Naive thymus-derived CD8-positive, alpha-beta T cell (primary cell): ENCODE measurements around the gene PCDH15. TPM values are rescaled to one million over a fixed set of nuclear protein-coding genes. Genes with fewer than 3 reads are reported as not detected.
A peak's percentile ranks its signal among the peaks of the same experiment; 100 is the strongest.

ENCODE experiments used
- ATAC-seq, 2 donors: fragments of 150-1000 bp; cut with Tn5 transposase in 1 of 2; sonication (Bioruptor Pico), chemical (Tn5 transposase) in 1 of 2; 1 replicate in 1 of 2; 2 replicates in 1 of 2; pipeline ENCODE4 v1.10.0; 2021; ENCODE audit warnings: mild to moderate bottlenecking in 2 of 2, moderate library complexity in 2 of 2
- POLR2A ChIA-PET: fragments of 350-600 bp; sonication (Branson Sonifier 250); formaldehyde crosslinking; loops from one replicate; lab custom pipeline; 2021; ENCODE audit warnings: antibody characterized with exemption; lab: Charles Lee
- DNase-seq, 10 donors: peaks; one replicate each; pipeline versions ENCODE4 v3.0.0 to v3.0.0-alpha.2; 2020 to 2022
- H3K27ac Mint-ChIP-seq, 10 donors: one replicate each; pipeline ENCODE4 v1.8.0; 2020 to 2022; ENCODE audit warnings: mild to moderate bottlenecking in 10 of 10, mixed read lengths in 10 of 10, moderate library complexity in 4 of 10, inconsistent platforms in 1 of 10
- H3K27me3 Mint-ChIP-seq, 5 donors: one replicate each; pipeline ENCODE4 v1.8.0; 2021 to 2022; ENCODE audit warnings: mixed read lengths in 5 of 5
- H3K36me3 Mint-ChIP-seq, 3 donors: one replicate each; pipeline ENCODE4 v1.8.0; 2020 to 2022; ENCODE audit warnings: mixed read lengths in 3 of 3, mild to moderate bottlenecking in 2 of 3, inconsistent platforms in 1 of 3
- H3K4me1 Mint-ChIP-seq, 4 donors: one replicate each; pipeline ENCODE4 v1.8.0; 2021 to 2022; ENCODE audit warnings: mixed read lengths in 4 of 4
- H3K4me3 Mint-ChIP-seq, 10 donors: one replicate each; pipeline ENCODE4 v1.8.0; 2020 to 2022; ENCODE audit warnings: mild to moderate bottlenecking in 10 of 10, mixed read lengths in 10 of 10, moderate library complexity in 6 of 10, inconsistent platforms in 1 of 10
- H3K9me3 Mint-ChIP-seq, 9 donors: one replicate each; pipeline ENCODE4 v1.8.0; 2020 to 2022; ENCODE audit warnings: mixed read lengths in 9 of 9, mild to moderate bottlenecking in 3 of 9, inconsistent platforms in 1 of 9, moderate library complexity in 1 of 9
- polyA plus RNA-seq, 3 donors: library from polyadenylated mRNA; unstranded; fragments of 300-500 nt; fragmentation: Illumina TruSeq; gene quantifications; one replicate each; pipeline ENCODE4 v1.2.3, GENCODE V29; 2021
- total RNA-seq, 8 experiments: library from RNA in 2 of 8; stranded (reverse) in 2 of 8; gene quantifications; one replicate each; pipeline ENCODE4 v1.2.3 and lab custom pipeline; 2021 to 2026

PCDH15 gene
- total and polyA plus RNA-seq, 5 experiments from 2014 or later, result not detected

- no peaks in the 10 kb centered on the region for H3K4me1 Mint-ChIP-seq
- ATAC-seq (no peak), DNase-seq (no peak)
- no peaks in the 10 kb centered on the region for H3K36me3 Mint-ChIP-seq
- no peak overlapping the region for H3K4me3 Mint-ChIP-seq
- H3K27me3 Mint-ChIP-seq, result no peaks in the 10 kb centered on the region
- H3K27ac Mint-ChIP-seq, result no peak overlapping the region
- POLR2A ChIA-PET, result no interaction called here
- peaks cover 0 to 33% (median 20%) of the 10 kb centered on the region in 9 donors for H3K9me3 Mint-ChIP-seq
Observed at GRCh38 chr10:54501929-54502328, 299.1 kb downstream of the PCDH15 start.

- ATAC-seq (no peak), DNase-seq (no peak)
- POLR2A ChIA-PET, result no interaction called here
- H3K4me3 Mint-ChIP-seq, result no peak overlapping the region
- peaks cover under 1 to 58% (median 23%) of the 10 kb centered on the region in 9 donors for H3K9me3 Mint-ChIP-seq
- H3K27ac Mint-ChIP-seq, result no peak overlapping the region
- H3K27me3 Mint-ChIP-seq, result no peaks in the 10 kb centered on the region
- H3K36me3 Mint-ChIP-seq, result no peaks in the 10 kb centered on the region
- no peaks in the 10 kb centered on the region for H3K4me1 Mint-ChIP-seq
Observed at GRCh38 chr10:54496852-54497251, 304.2 kb downstream of the PCDH15 start.

DNA sequence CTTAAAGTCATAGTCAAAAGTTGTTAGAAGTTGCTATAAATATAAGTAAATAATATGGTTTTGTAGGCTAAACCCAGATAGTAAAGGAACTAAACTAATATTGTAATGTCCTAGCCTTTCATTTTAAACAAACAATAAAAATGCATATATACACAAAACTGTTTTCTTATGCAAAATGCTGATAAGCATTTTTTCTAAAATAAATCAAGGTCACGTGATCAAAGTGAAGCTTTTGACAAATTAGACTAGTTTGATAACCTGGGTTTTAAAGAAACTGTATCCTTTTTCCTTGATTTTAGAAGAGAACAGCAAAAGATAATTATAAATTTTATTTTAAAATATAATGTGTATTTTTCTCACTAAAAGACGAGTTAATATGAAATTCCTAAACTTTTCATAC is 313.3 kb downstream of the PCDH15 start:
- H3K4me1 Mint-ChIP-seq, result no peaks in the 10 kb centered on the region

GRCh38 chr10:54485971-54486370 is 315.1 kb downstream of the PCDH15 start:
- DNase-seq, result no peak

More for the DNA sequence above, 313.3 kb downstream of the PCDH15 start:
- Mint-ChIP-seq H3K27ac (no peak overlapping the region), H3K4me3 (no peak overlapping the region), H3K36me3 (no peaks in the 10 kb centered on the region), H3K27me3 (no peaks in the 10 kb centered on the region), H3K9me3 (peaks cover under 1 to 23% (median 5%) of the 10 kb centered on the region in 9 donors)
- POLR2A ChIA-PET, result no interaction called here
- DNase-seq (no peak), ATAC-seq (no peak)

GRCh38 chr10:54484186-54484585 is 316.8 kb downstream of the PCDH15 start:
- Mint-ChIP-seq H3K4me1 (no peaks in the 10 kb centered on the region), H3K27ac (no peak overlapping the region), H3K27me3 (no peaks in the 10 kb centered on the region), H3K4me3 (no peak overlapping the region), H3K36me3 (no peaks in the 10 kb centered on the region), H3K9me3 (peaks cover 2 to 22% (median 5%) of the 10 kb centered on the region in 9 donors)
- POLR2A ChIA-PET, result no interaction called here
- DNase-seq (no peak), ATAC-seq (no peak)

More at GRCh38 chr10:54485971-54486370, 315.1 kb downstream of the PCDH15 start:
- Mint-ChIP-seq H3K9me3 (peaks cover 1 to 22% (median 5%) of the 10 kb centered on the region in 9 donors), H3K36me3 (no peaks in the 10 kb centered on the region), H3K4me1 (no peaks in the 10 kb centered on the region), H3K4me3 (no peak overlapping the region), H3K27me3 (no peaks in the 10 kb centered on the region), H3K27ac (no peak overlapping the region)
- ATAC-seq, result no peak
- POLR2A ChIA-PET, result no interaction called here

- no peak for DNase-seq
- Mint-ChIP-seq H3K36me3 (no peaks in the 10 kb centered on the region), H3K4me1 (no peaks in the 10 kb centered on the region), H3K27ac (no peak overlapping the region), H3K27me3 (no peaks in the 10 kb centered on the region), H3K4me3 (no peak overlapping the region), H3K9me3 (peaks cover 0 to 10% (median 4%) of the 10 kb centered on the region in 9 donors)
- ATAC-seq, result no peak
- POLR2A ChIA-PET, result no interaction called here
Observed at GRCh38 chr10:54478601-54479000, 322.4 kb downstream of the PCDH15 start.

DNA sequence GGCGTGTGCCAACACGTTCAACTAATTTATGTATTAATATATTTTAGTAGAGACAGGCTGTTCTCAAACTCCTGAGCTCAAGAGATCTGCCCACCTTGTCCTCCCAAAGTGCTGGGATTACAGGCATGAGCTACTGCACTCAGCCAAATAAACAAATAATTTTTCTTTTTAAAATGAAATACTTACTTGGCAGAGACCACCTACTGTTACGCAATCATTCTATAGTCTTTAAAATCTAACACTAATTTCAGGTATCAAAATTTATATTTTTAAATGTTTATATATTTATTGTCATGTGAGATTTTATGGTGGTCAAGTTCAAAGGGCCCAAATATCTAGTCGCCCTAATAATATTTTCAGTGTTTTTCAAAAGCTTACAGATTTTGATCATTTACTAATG is 323.3 kb downstream of the PCDH15 start:
- H3K27ac Mint-ChIP-seq, result no peak overlapping the region
- H3K4me1 Mint-ChIP-seq, result no peaks in the 10 kb centered on the region
- DNase-seq (peak in 1 of 10 donors; percentile 30), ATAC-seq (no peak)
- H3K36me3 Mint-ChIP-seq, result no peaks in the 10 kb centered on the region
- POLR2A ChIA-PET, result no interaction called here
- H3K27me3 Mint-ChIP-seq, result no peaks in the 10 kb centered on the region
- H3K4me3 Mint-ChIP-seq, result no peak overlapping the region
- H3K9me3 Mint-ChIP-seq, result peaks cover 0 to 10% (median 3%) of the 10 kb centered on the region in 9 donors

- ATAC-seq, result no peak
- no peaks in the 10 kb centered on the region for H3K27me3 Mint-ChIP-seq
- no peak for DNase-seq
- POLR2A ChIA-PET, result no interaction called here
- H3K4me3 Mint-ChIP-seq, result no peak overlapping the region
- H3K36me3 Mint-ChIP-seq, result no peaks in the 10 kb centered on the region
- H3K9me3 Mint-ChIP-seq, result peaks cover 0 to 37% (median 2%) of the 10 kb centered on the region in 9 donors
- H3K27ac Mint-ChIP-seq, result no peak overlapping the region
- no peaks in the 10 kb centered on the region for H3K4me1 Mint-ChIP-seq
Observed at GRCh38 chr10:54470324-54470631, 330.8 kb downstream of the PCDH15 start.

DNA sequence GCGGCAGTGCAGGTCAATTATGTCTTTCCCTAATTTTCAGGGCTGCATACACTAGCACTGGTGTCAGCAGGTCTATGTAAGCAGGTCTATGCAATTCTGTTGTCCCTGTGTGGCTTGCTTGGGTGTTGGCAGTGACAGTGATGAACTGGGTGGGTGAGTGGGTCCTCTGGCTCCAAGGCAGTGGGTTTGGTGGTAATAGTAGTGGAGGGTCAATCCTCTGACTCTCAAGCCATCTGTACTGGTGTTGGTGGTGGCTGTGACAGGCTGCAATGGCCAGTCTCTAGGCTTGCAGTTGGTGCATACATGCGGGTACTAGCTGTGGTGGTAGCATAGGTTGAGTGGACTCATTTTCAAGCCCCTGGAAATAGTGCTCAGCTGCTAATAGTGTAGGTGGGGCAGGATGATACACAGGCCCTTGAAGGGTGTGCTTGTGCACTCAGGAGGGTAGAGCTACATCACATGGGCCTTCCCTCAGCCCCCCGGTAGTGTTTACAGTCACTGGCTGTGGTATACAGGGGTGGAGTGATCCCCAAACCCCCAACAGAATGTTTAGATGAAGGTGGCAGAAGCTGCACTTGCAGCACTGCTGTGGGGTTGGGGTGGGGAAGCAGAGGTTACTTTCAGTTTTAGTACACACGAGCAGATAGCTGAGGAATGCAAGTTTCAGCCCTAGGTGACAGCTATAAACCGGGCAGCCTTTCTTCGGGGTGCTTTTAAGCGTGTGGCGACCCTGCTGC is 331.3 kb downstream of the PCDH15 start:
- Mint-ChIP-seq H3K9me3 (peaks cover 0 to 39% (median 2%) of the 10 kb centered on the region in 9 donors), H3K4me1 (no peaks in the 10 kb centered on the region), H3K4me3 (no peak overlapping the region), H3K36me3 (no peaks in the 10 kb centered on the region), H3K27me3 (no peaks in the 10 kb centered on the region), H3K27ac (no peak overlapping the region)
- DNase-seq (peak in 1 of 10 donors; percentile 23), ATAC-seq (no peak)
- POLR2A ChIA-PET, result no interaction called here

- ATAC-seq (no peak), DNase-seq (no peak)
- H3K9me3 Mint-ChIP-seq, result peaks cover 0 to 10% (median 6%) of the 10 kb centered on the region in 9 donors
- no peaks in the 10 kb centered on the region for H3K27me3 Mint-ChIP-seq
- no peak overlapping the region for H3K27ac Mint-ChIP-seq
- H3K4me3 Mint-ChIP-seq, result no peak overlapping the region
- POLR2A ChIA-PET, result no interaction called here
- H3K4me1 Mint-ChIP-seq, result no peaks in the 10 kb centered on the region
- no peaks in the 10 kb centered on the region for H3K36me3 Mint-ChIP-seq
Observed at GRCh38 chr10:54454271-54454670, 346.8 kb downstream of the PCDH15 start.

GRCh38 chr10:54449056-54449455 is 352.0 kb downstream of the PCDH15 start:
- Mint-ChIP-seq H3K4me3 (no peak overlapping the region), H3K9me3 (peaks cover 2 to 15% (median 10%) of the 10 kb centered on the region in 9 donors), H3K27ac (no peak overlapping the region), H3K36me3 (no peaks in the 10 kb centered on the region), H3K27me3 (no peaks in the 10 kb centered on the region), H3K4me1 (no peaks in the 10 kb centered on the region)
- POLR2A ChIA-PET, result no interaction called here
- DNase-seq (no peak), ATAC-seq (no peak)

GRCh38 chr10:54444170-54444569 is 356.9 kb downstream of the PCDH15 start:
- no peak for DNase-seq
- Mint-ChIP-seq H3K4me1 (no peaks in the 10 kb centered on the region), H3K36me3 (no peaks in the 10 kb centered on the region), H3K9me3 (peaks cover 0 to 10% (median 9%) of the 10 kb centered on the region in 9 donors), H3K4me3 (no peak overlapping the region), H3K27ac (no peak overlapping the region), H3K27me3 (no peaks in the 10 kb centered on the region)
- POLR2A ChIA-PET, result no interaction called here
- no peak for ATAC-seq

GRCh38 chr10:54441275-54441674 is 359.8 kb downstream of the PCDH15 start:
- H3K27ac Mint-ChIP-seq, result no peak overlapping the region
- no peaks in the 10 kb centered on the region for H3K27me3 Mint-ChIP-seq
- peaks cover 0 to 13% (median 2%) of the 10 kb centered on the region in 9 donors for H3K9me3 Mint-ChIP-seq
- no peaks in the 10 kb centered on the region for H3K36me3 Mint-ChIP-seq
- ATAC-seq (no peak), DNase-seq (no peak)
- H3K4me3 Mint-ChIP-seq, result no peak overlapping the region
- H3K4me1 Mint-ChIP-seq, result no peaks in the 10 kb centered on the region
- POLR2A ChIA-PET, result no interaction called here

- POLR2A ChIA-PET, result no interaction called here
- Mint-ChIP-seq H3K36me3 (no peaks in the 10 kb centered on the region), H3K27me3 (no peaks in the 10 kb centered on the region)
Observed at GRCh38 chr10:54434782-54435181, 366.2 kb downstream of the PCDH15 start.

More at GRCh38 chr10:54434782-54435181, 366.2 kb downstream of the PCDH15 start:
- no peak overlapping the region for H3K4me3 Mint-ChIP-seq
- H3K4me1 Mint-ChIP-seq, result no peaks in the 10 kb centered on the region
- no peak overlapping the region for H3K27ac Mint-ChIP-seq
- H3K9me3 Mint-ChIP-seq, result peaks cover 0 to 15% (median 3%) of the 10 kb centered on the region in 9 donors
- no peak for DNase-seq
- no peak for ATAC-seq
